Neural crest cell (in vitro differentiated cells): ENCODE results near the gene DEDD2. TPM values are rescaled to one million over a fixed set of nuclear protein-coding genes. Genes with fewer than 3 reads are reported as not detected.

ENCODE experiments used
- DNase-seq: peaks from one replicate; pipeline ENCODE4 v3.0.0; 2021; ENCODE audit warnings: low read depth, mixed read lengths, low spot score
- H3K27ac Mint-ChIP-seq: one replicate; pipeline ENCODE4 v1.8.0; 2021; ENCODE audit warnings: mild to moderate bottlenecking, mixed read lengths; ENCODE audit not compliant: unreplicated experiment
- H3K27me3 Mint-ChIP-seq: 2 replicates; pipeline ENCODE4 v1.8.0; 2021; ENCODE audit warnings: low read depth, mild to moderate bottlenecking, mixed read lengths
- H3K36me3 Mint-ChIP-seq: 2 replicates; pipeline ENCODE4 v1.8.0; 2021; ENCODE audit warnings: low read depth, mild to moderate bottlenecking, mixed read lengths
- H3K4me1 Mint-ChIP-seq: 2 replicates; pipeline ENCODE4 v1.8.0; 2021; ENCODE audit warnings: mixed read lengths
- H3K4me3 Mint-ChIP-seq: one replicate; pipeline ENCODE4 v1.8.0; 2021; ENCODE audit warnings: mild to moderate bottlenecking, mixed read lengths
- H3K9me3 Mint-ChIP-seq: 2 replicates; pipeline ENCODE4 v1.8.0; 2021; ENCODE audit warnings: mixed read lengths
- CTCF ChIP-seq: fragments of 200-600 bp; sonication (generic); conservative IDR thresholded peaks from 2 replicates; pipeline ENCODE4 v1.5.0; 2021; ENCODE audit warnings: antibody characterized with exemption, mild to moderate bottlenecking
- total RNA-seq: library from RNA; stranded (reverse); gene quantifications from 2 replicates; pipeline ENCODE4 v1.2.1, GENCODE V29; 2021

Gene DEDD2
- total RNA-seq, 1 donor from 2014 or later, result 21.5 TPM

GRCh38 chr19:42193706-42194105 lies 23.8 kb downstream of the DEDD2 start:
- no peak overlapping the region for H3K4me3 Mint-ChIP-seq
- H3K9me3 Mint-ChIP-seq, result no peaks in the 10 kb centered on the region
- no peak for TF ChIP-seq CTCF
- H3K27ac Mint-ChIP-seq, result no peak overlapping the region
- no peaks in the 10 kb centered on the region for H3K36me3 Mint-ChIP-seq
- H3K4me1 Mint-ChIP-seq, result no peaks in the 10 kb centered on the region
- peaks cover 56% of the 10 kb centered on the region for H3K27me3 Mint-ChIP-seq
- DNase-seq, result no peak

GRCh38 chr19:42193294-42193693 lies 24.2 kb downstream of the DEDD2 start:
- TF ChIP-seq CTCF, result no peak
- DNase-seq, result no peak
- Mint-ChIP-seq H3K4me1 (no peaks in the 10 kb centered on the region), H3K4me3 (no peak overlapping the region), H3K27ac (no peak overlapping the region), H3K27me3 (peaks cover 57% of the 10 kb centered on the region), H3K9me3 (no peaks in the 10 kb centered on the region), H3K36me3 (no peaks in the 10 kb centered on the region)

- no peak for DNase-seq
- H3K36me3 Mint-ChIP-seq, result no peaks in the 10 kb centered on the region
- H3K9me3 Mint-ChIP-seq, result no peaks in the 10 kb centered on the region
- peaks cover 65% of the 10 kb centered on the region for H3K27me3 Mint-ChIP-seq
- no peak overlapping the region for H3K27ac Mint-ChIP-seq
- H3K4me3 Mint-ChIP-seq, result no peak overlapping the region
- no peaks in the 10 kb centered on the region for H3K4me1 Mint-ChIP-seq
- no peak for TF ChIP-seq CTCF
Observed at GRCh38 chr19:42191855-42192254, 25.6 kb downstream of the DEDD2 start.

- H3K36me3 Mint-ChIP-seq, result no peaks in the 10 kb centered on the region
- TF ChIP-seq CTCF, result no peak
- H3K27ac Mint-ChIP-seq, result no peak overlapping the region
- no peaks in the 10 kb centered on the region for H3K4me1 Mint-ChIP-seq
- H3K4me3 Mint-ChIP-seq, result no peak overlapping the region
- peaks cover 70% of the 10 kb centered on the region for H3K27me3 Mint-ChIP-seq
- H3K9me3 Mint-ChIP-seq, result no peaks in the 10 kb centered on the region
- DNase-seq, result no peak
Observed at GRCh38 chr19:42191330-42191729, 26.1 kb downstream of the DEDD2 start.

- Mint-ChIP-seq H3K4me3 (no peak overlapping the region), H3K27ac (no peak overlapping the region), H3K4me1 (peaks cover 3% of the 10 kb centered on the region), H3K9me3 (no peaks in the 10 kb centered on the region), H3K27me3 (peaks cover 83% of the 10 kb centered on the region), H3K36me3 (no peaks in the 10 kb centered on the region)
- no peak for DNase-seq
- no peak for TF ChIP-seq CTCF
Observed at GRCh38 chr19:42189133-42189532, 28.3 kb downstream of the DEDD2 start.

- no peaks in the 10 kb centered on the region for H3K36me3 Mint-ChIP-seq
- H3K4me3 Mint-ChIP-seq, result no peak overlapping the region
- H3K27me3 Mint-ChIP-seq, result peaks cover 81% of the 10 kb centered on the region
- H3K27ac Mint-ChIP-seq, result no peak overlapping the region
- H3K9me3 Mint-ChIP-seq, result no peaks in the 10 kb centered on the region
- no peak for DNase-seq
- peaks cover 4% of the 10 kb centered on the region for H3K4me1 Mint-ChIP-seq
- TF ChIP-seq CTCF, result no peak
Observed at GRCh38 chr19:42188665-42189064, 28.8 kb downstream of the DEDD2 start.
